SU-DHL-6 (cell line): ENCODE data around the gene RNF32.
"Not testable (repeated sequence)": the region's sequence is repeated elsewhere in the genome, so short reads cannot be mapped to it uniquely, and the experiment has no call there.

Experiments used
- H2AFZ ChIP-seq: fragments of 200-600 bp; sonication (generic); 2 replicates; pipeline ENCODE4 v1.6.1; 2014; ENCODE audit warnings: low read depth, mild to moderate bottlenecking, moderate library complexity, mixed read lengths, antibody characterized with exemption, low read length; ENCODE audit not compliant: severe bottlenecking
- H3F3A ChIP-seq: fragments of 200-600 bp; shearing (Covaris generic); 2 replicates; pipeline ENCODE4 v1.6.0; 2016; ENCODE audit warnings: antibody characterized with exemption, mild to moderate bottlenecking; ENCODE audit not compliant: insufficient read depth
- H3K27ac ChIP-seq: fragments of 200-600 bp; sonication (generic); 2 replicates; pipeline ENCODE4 v1.5.1; 2016; ENCODE audit warnings: low read depth, mild to moderate bottlenecking, low read length, moderate library complexity, mixed read lengths
- H3K27me3 ChIP-seq: fragments of 200-600 bp; sonication (generic), shearing (Covaris generic); 2 replicates; pipeline ENCODE4 v1.6.0; 2014; ENCODE audit warnings: mild to moderate bottlenecking, low read length
- H3K36me3 ChIP-seq: fragments of 200-600 bp; sonication (generic); 2 replicates; pipeline ENCODE4 v1.6.1; 2014; ENCODE audit warnings: mild to moderate bottlenecking, low read length, mixed read lengths
- H3K4me2 ChIP-seq: fragments of 300-600, 200-600 bp; shearing (Covaris generic), sonication (generic); 2 replicates; pipeline ENCODE4 v1.6.0; 2014; ENCODE audit warnings: low read length, low read depth, mild to moderate bottlenecking; ENCODE audit not compliant: poor library complexity, severe bottlenecking
- H3K4me3 ChIP-seq: fragments of 200-600 bp; sonication (generic); 2 replicates; pipeline ENCODE4 v1.5.1; 2014; ENCODE audit warnings: antibody characterized with exemption, low read length, mild to moderate bottlenecking, mixed read lengths; ENCODE audit not compliant: insufficient read depth, poor library complexity, severe bottlenecking
- H3K79me2 ChIP-seq: fragments of 200-600 bp; sonication (generic); 2 replicates; pipeline ENCODE4 v1.6.1; 2014; ENCODE audit warnings: mild to moderate bottlenecking, low read length, moderate library complexity; ENCODE audit not compliant: insufficient read depth
- H3K9ac ChIP-seq: fragments of 200-600 bp; sonication (generic); 2 replicates; pipeline ENCODE4 v1.7.0; 2014; ENCODE audit warnings: mild to moderate bottlenecking, low read length
- H3K9me2 ChIP-seq: fragments of 200-600 bp; sonication (generic); replicated peaks from 2 replicates; pipeline ENCODE4 v1.6.1; 2014; ENCODE audit warnings: low read length; ENCODE audit not compliant: insufficient read depth
- H3K9me3 ChIP-seq: fragments of 200-600 bp; sonication (generic); 2 replicates; pipeline ENCODE4 v1.6.1; 2014; ENCODE audit warnings: low read length, mixed read lengths; ENCODE audit not compliant: insufficient read depth
- H4K20me1 ChIP-seq: fragments of 200-600 bp; sonication (generic); 2 replicates; pipeline ENCODE4 v1.6.1; 2014; ENCODE audit warnings: low read depth, mild to moderate bottlenecking, antibody characterized with exemption, low read length, moderate library complexity, mixed read lengths
- CTCF ChIP-seq: fragments of 200-600 bp; sonication (generic); IDR thresholded peaks from one replicate; pipeline ENCODE4 v1.5.1; 2017; ENCODE audit warnings: antibody characterized with exemption, mild to moderate bottlenecking, low read length, moderate library complexity; ENCODE audit not compliant: insufficient read depth, poor library complexity, severe bottlenecking
- EZH2phosphoT487 ChIP-seq: fragments of 200-600 bp; sonication (generic), shearing (Covaris generic); conservative IDR thresholded peaks from 2 replicates; pipeline ENCODE4 v1.6.1; 2018; ENCODE audit warnings: mild to moderate bottlenecking, antibody characterized with exemption, low read length, moderate library complexity, mixed read lengths

Gene RNF32

GRCh38 chr7:156635529-156636385 is 4.8 kb upstream of the RNF32 start:
- Histone ChIP-seq H3K9ac (no peak overlapping the region), H3K9me2 (no peaks in the 10 kb centered on the region), H3K4me2 (no peak overlapping the region), H3K27me3 (no peaks in the 10 kb centered on the region), H2AFZ (no peak overlapping the region), H3K36me3 (no peaks in the 10 kb centered on the region), H4K20me1 (0 out of 2 replicates have a peak, but pooled peaks cover 3% of the 10 kb centered on the region), H3K27ac (no peak overlapping the region), H3K79me2 (no peaks in the 10 kb centered on the region), H3K4me3 (no peak overlapping the region), H3F3A (no peaks in the 10 kb centered on the region), H3K9me3 (no peaks in the 10 kb centered on the region)
- TF ChIP-seq CTCF (no peak), EZH2phosphoT487 (no peak)

DNA sequence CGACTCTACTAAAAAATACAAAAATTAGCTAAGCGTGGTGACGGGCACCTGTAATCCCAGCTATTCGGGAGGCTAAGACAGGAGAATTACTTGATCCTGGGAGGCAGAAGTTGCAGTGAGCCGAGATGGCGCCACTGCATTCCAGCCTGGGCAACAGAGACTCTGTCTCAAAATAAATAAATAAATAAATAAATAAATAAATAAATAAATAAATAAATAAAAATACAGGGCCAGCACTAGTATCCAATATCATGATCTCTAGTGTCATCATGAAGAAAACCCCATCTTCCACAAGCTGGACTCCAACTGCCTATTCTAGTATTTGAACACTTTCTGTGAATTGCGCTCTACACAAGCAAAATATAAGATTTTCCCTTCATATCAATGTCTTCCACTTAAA is 3.5 kb upstream of the RNF32 start:
- H3K4me3 ChIP-seq, H3K36me3 ChIP-seq, H3K9me3 ChIP-seq, H3K9me2 ChIP-seq, H2AFZ ChIP-seq, H3K4me2 ChIP-seq, H3K27me3 ChIP-seq, H4K20me1 ChIP-seq, H3K9ac ChIP-seq, H3K79me2 ChIP-seq, H3F3A ChIP-seq, H3K27ac ChIP-seq: not testable (repeated sequence)

GRCh38 chr7:156638443-156639077 is 2.0 kb upstream of the RNF32 start:
- no peak overlapping the region for H3K4me3 ChIP-seq
- H2AFZ ChIP-seq: no peak overlapping the region
- no peak for TF ChIP-seq EZH2phosphoT487
- no peak for TF ChIP-seq CTCF
- H3K27me3 ChIP-seq: no peaks in the 10 kb centered on the region
- H3K9ac ChIP-seq: no peak overlapping the region
- H3K79me2 ChIP-seq: no peaks in the 10 kb centered on the region
- H3K27ac ChIP-seq: no peak overlapping the region
- no peaks in the 10 kb centered on the region for H3F3A ChIP-seq
- peak overlapping the region; percentile 66 for H3K4me2 ChIP-seq
- H3K36me3 ChIP-seq: no peaks in the 10 kb centered on the region
- H3K9me3 ChIP-seq: no peaks in the 10 kb centered on the region
- H3K9me2 ChIP-seq: no peaks in the 10 kb centered on the region
- 0 out of 2 replicates have a peak, but pooled peaks cover 3% of the 10 kb centered on the region for H4K20me1 ChIP-seq
